ENCODE measurements around the gene HUS1. TPM values are rescaled to one million over a fixed set of nuclear protein-coding genes. Genes with fewer than 3 reads are reported as not detected.

Gene HUS1
- total RNA-seq, 4 donors from 2014 or later: 11.5 to 15.6 (median 13.7) TPM

DNA sequence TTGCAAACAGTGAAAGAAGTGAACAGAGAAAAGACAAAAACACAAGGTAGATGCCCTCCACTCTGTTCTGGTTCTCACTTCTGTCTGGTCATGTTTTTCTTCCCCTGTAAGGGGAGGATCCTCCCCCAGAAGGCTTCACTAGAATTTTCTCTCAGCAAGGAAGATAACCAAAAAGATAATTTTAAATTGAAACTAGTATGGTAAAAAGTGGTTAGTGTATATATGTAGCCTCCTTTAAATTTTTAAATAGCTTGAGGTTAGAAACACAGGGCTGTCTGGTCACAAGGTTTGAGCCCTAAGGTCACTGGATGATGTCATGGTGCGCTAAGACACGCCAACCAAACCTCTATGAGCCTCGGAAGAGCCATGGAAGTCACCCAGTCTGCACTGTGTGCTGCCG lies 25.6 kb downstream of the HUS1 start:
- WGBS: 78% methylated on average over 4 of the region's 4 CpGs
- no peak overlapping the region for H3K27ac ChIP-seq (replicated peaks in 1 of 4)
- H3K27me3 ChIP-seq: no peaks in the 10 kb centered on the region
- H3K9me3 ChIP-seq: no peaks in the 10 kb centered on the region
- TF ChIP-seq POLR2A (IDR thresholded peaks at IDR 0.05; ENCODE audit: low read depth): no peak
- DNase-seq (ENCODE audit: extremely low spot score): no peak
- peaks cover 0 to 16% (median 0%) of the 10 kb centered on the region in 4 donors for H3K4me1 ChIP-seq
- no peak overlapping the region for H3K4me3 ChIP-seq
- peaks cover 0 to 31% (median 23%) of the 10 kb centered on the region in 4 donors for H3K36me3 ChIP-seq
- intact Hi-C loops (cut with DNase I): no loop called here

DNA sequence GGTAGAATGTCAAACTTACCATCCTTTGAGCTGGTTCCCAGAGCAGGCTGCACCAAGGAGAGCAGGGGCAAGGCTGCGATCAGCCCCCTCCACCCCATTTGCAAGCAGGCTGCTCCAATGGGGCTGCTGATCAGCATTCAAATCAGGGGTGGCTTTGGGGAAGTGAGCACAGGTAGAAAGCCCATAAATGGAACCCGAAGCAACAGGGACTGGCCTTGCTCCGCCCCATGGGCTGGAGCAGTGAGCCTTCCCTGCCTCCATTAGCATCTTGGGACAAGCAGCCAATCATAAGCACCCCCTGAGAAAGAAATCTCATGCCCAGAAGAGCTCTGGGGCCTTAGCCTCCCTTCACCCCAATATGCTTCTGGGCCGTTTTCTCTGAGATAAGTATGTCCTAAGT lies 27.2 kb downstream of the HUS1 start:
- TF ChIP-seq EP300 (IDR thresholded peaks at IDR 0.05) (no peak), POLR2A (IDR thresholded peaks at IDR 0.05; ENCODE audit: low read depth) (no peak), POLR2AphosphoS5 (IDR thresholded peaks at IDR 0.05) (no peak)
- TF ChIP-seq, protein P1, sequence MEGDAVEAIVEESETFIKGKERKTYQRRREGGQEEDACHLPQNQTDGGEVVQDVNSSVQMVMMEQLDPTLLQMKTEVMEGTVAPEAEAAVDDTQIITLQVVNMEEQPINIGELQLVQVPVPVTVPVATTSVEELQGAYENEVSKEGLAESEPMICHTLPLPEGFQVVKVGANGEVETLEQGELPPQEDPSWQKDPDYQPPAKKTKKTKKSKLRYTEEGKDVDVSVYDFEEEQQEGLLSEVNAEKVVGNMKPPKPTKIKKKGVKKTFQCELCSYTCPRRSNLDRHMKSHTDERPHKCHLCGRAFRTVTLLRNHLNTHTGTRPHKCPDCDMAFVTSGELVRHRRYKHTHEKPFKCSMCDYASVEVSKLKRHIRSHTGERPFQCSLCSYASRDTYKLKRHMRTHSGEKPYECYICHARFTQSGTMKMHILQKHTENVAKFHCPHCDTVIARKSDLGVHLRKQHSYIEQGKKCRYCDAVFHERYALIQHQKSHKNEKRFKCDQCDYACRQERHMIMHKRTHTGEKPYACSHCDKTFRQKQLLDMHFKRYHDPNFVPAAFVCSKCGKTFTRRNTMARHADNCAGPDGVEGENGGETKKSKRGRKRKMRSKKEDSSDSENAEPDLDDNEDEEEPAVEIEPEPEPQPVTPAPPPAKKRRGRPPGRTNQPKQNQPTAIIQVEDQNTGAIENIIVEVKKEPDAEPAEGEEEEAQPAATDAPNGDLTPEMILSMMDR (IDR thresholded peaks at IDR 0.05): no peak
- 91% methylated on average over 4 of the region's 4 CpGs for WGBS
- intact Hi-C loops (cut with DNase I): no loop called here

DNA sequence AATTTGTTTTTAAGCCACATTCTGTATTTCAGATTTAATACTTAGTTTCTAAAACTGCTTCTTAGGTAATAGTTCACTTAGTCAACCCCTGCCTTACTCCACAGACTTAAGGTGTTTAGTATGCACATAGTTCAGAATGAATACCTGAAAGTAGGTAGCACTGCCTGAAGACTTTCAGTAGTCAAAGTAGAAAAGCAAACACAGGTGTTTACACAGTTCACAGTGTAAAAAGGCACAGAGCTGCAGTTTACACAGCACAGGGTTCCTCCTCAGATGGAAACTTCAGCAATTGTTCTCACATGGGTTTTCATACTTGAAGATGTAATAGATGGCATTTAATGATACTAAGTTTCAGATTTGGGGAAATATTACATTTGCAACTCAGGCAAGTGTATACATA lies 28.0 kb downstream of the HUS1 start:
- Histone ChIP-seq H3K27ac (replicated peaks in 1 of 4) (no peak overlapping the region), H3K4me1 (peaks cover 0 to 27% (median 2%) of the 10 kb centered on the region in 4 donors), H3K4me3 (no peak overlapping the region), H3K9me3 (no peaks in the 10 kb centered on the region), H3K36me3 (peaks cover 0 to 24% (median 21%) of the 10 kb centered on the region in 4 donors), H3K27me3 (no peaks in the 10 kb centered on the region)
- TF ChIP-seq, protein P1 (IDR thresholded peaks at IDR 0.05): no peak
- TF ChIP-seq EP300 (IDR thresholded peaks at IDR 0.05) (no peak), POLR2A (IDR thresholded peaks at IDR 0.05; ENCODE audit: low read depth) (no peak)
- no peak for DNase-seq (ENCODE audit: extremely low spot score)
- intact Hi-C loops (cut with DNase I): no loop called here

More for the DNA sequence above, 27.2 kb downstream of the HUS1 start:
- DNase-seq (ENCODE audit: extremely low spot score): no peak
- Histone ChIP-seq H3K4me3 (no peak overlapping the region), H3K9me3 (no peaks in the 10 kb centered on the region), H3K4me1 (peaks cover 0 to 28% (median 1%) of the 10 kb centered on the region in 4 donors), H3K36me3 (peaks cover 0 to 30% (median 23%) of the 10 kb centered on the region in 4 donors), H3K27ac (replicated peaks in 1 of 4) (no peak overlapping the region), H3K27me3 (no peaks in the 10 kb centered on the region)

DNA sequence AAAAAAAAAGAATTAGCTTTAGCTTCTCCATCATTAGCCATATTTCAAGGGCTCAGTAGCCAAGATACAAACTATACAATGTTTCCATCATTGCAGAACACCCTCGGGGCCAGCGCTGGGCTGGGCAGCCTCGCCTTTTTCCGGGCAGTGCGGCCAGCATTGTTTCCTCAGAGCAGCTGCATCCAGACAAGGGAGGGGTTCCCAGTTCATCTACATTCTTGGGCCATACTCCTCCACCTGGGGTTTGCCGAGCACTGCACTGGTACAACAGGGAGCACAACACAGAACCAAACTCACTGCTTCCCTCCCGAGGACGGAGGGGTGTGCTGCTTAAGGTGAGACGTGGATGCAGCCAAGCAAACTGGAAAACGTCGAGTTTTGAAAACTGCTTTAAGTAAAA lies 28.7 kb downstream of the HUS1 start:
- intact Hi-C loops (cut with DNase I): no loop called here
- Histone ChIP-seq H3K4me1 (peaks cover 0 to 23% (median 4%) of the 10 kb centered on the region in 4 donors), H3K9me3 (no peaks in the 10 kb centered on the region), H3K36me3 (peaks cover 0 to 18% (median 15%) of the 10 kb centered on the region in 4 donors), H3K27me3 (no peaks in the 10 kb centered on the region), H3K27ac (replicated peaks in 1 of 4) (peak overlapping the region in 1 of 4 donors; percentile 31), H3K4me3 (no peak overlapping the region)
- no peak for DNase-seq (ENCODE audit: extremely low spot score)
- TF ChIP-seq EP300 (IDR thresholded peaks at IDR 0.05) (no peak), POLR2AphosphoS5 (IDR thresholded peaks at IDR 0.05) (peak; percentile 25 to 62)
- 63% methylated on average over 7 of the region's 11 CpGs for WGBS

DNA sequence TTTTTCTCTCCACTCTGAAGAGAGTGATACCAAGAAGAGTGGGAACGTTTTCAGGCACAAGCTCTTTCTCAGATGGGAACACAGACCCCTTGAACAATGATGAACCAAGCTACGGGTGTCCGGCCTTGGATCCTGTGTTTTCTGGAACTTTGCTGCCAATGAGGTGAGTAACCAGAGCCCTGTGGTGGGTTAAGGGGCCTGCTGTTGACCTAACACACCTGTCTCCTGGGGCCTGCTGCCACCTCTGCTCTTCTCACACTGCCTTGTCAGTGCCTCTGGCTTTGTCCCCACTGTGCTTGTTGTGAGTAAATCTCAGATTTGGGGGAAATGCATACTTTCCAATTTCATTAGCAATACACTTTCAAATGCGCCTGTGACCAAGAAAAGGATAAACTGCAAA lies 29.7 kb downstream of the HUS1 start:
- peak overlapping the region in 3 of 4 donors; percentile 20 to 39 (median 31) for H3K27ac ChIP-seq (replicated peaks in 1 of 4)

More for the DNA sequence above, 29.7 kb downstream of the HUS1 start:
- DNase-seq (ENCODE audit: extremely low spot score): no peak
- Histone ChIP-seq H3K27me3 (no peaks in the 10 kb centered on the region), H3K36me3 (peaks cover 0 to 13% (median 10%) of the 10 kb centered on the region in 4 donors), H3K9me3 (no peaks in the 10 kb centered on the region), H3K4me3 (no peak overlapping the region), H3K4me1 (peaks cover 0 to 23% (median 5%) of the 10 kb centered on the region in 4 donors)
- TF ChIP-seq POLR2AphosphoS5 (IDR thresholded peaks at IDR 0.05): no peak
- no peak for TF ChIP-seq EP300 (IDR thresholded peaks at IDR 0.05)
- no peak for TF ChIP-seq POLR2A (IDR thresholded peaks at IDR 0.05; ENCODE audit: low read depth)
- TF ChIP-seq, protein P1 (IDR thresholded peaks at IDR 0.05): no peak
- WGBS: 72% methylated on average over 4 of the region's 4 CpGs
- intact Hi-C loops (cut with DNase I): no loop called here

All from esophagus muscularis mucosa (tissue), 4 donors.